HL-60/S4 (cell line): ENCODE data around the gene C6.
"Not testable (repeated sequence)": the region's sequence is repeated elsewhere in the genome, so short reads cannot be mapped to it uniquely, and the experiment has no call there.

Source experiments
- in situ Hi-C: fragments of 300-500 bp; cut with MboI; formaldehyde crosslinking; loops from 2 replicates; pipeline ENCODE4 v1.14.3; 2022; ENCODE audit warnings: low sequenced_read_pairs

Gene C6

DNA sequence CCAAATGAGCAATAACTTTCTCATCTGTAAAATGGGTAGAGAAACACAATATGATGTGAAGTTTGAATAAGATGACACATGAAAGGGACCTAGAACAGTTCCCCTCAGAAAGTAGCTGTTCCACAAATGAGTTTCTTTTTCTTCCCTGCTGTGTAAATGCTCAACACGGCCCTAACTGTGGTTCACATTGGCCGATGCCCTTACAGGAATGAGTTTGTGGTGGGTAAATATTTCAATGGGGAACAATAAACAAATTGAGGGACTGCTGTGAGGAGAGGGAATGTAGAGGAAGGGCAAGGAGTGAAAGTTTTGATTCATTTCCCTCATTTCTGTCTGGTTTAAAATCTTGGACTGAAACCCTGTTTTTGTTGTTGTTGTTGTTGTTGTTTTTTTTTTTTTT is 12.8 kb downstream of the C6 start:
- in situ Hi-C loops, result no loop called here

DNA sequence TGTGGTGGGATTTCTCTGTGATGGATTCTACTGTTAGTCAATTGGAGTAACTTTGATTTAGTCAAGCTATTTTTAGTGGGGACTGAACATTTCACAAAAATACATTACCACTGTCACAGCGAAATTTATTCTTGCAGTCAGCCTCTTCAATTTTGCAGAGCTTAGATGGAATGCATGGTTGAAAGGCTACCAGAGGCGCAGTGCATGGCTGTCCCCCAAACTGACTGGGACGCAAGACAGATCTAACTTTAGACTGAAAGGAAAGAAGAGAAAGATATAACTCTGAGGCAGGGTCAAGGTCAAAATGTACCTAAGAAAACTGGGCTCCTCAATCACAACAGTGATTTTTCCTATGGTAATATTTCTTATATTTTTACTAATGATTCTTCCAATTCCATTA is 13.7 kb downstream of the C6 start:
- in situ Hi-C loops, result no loop called here

DNA sequence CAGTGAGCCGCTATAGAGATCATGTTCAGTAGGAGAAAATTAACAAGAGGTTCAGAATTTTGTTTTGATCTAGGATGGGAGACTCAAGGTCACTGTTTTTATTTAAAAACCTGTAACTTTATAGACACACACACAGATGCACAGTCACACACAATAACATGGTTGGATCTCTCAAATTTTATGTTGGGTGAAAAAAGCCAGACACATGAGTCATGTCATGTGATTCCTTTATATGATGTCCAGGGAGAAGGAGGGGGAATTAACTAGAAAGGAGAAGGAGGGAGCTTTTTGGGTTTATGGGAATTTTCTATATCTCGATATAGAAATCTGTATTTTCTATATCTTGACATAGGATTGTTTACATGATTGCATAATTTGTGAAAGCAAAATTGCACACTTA is 17.1 kb downstream of the C6 start:
- in situ Hi-C loops, result no loop called here

DNA sequence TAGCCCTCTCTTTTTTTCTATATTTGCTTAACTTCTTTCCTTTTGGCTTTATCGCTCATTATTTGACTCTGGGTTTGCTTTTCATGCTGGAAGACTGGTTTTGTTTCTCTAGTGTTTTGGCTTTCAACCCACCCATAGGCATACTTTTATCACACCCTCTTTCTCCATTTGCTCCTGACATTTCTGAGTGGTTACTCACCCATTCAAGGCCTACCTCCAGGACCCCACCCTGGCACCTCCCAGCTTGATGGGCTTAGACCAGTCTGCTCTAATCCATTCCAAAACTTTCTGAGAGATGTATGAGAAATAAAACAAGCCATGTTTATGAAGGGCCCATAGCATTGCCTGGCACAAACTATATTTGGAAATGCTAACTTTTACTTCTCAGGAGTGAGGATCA is 18.1 kb downstream of the C6 start:
- in situ Hi-C loops, result no loop called here

GRCh38 chr5:41194339-41194738 is 19.0 kb downstream of the C6 start:
- in situ Hi-C loops, result no loop called here

GRCh38 chr5:41193456-41194205 is 19.7 kb downstream of the C6 start:
- in situ Hi-C loops, result no loop called here

- in situ Hi-C loops, result no loop called here
Measured at GRCh38 chr5:41191249-41191648, 22.1 kb downstream of the C6 start.

GRCh38 chr5:41186143-41186542 is 27.2 kb downstream of the C6 start:
- in situ Hi-C loops, result no loop called here

DNA sequence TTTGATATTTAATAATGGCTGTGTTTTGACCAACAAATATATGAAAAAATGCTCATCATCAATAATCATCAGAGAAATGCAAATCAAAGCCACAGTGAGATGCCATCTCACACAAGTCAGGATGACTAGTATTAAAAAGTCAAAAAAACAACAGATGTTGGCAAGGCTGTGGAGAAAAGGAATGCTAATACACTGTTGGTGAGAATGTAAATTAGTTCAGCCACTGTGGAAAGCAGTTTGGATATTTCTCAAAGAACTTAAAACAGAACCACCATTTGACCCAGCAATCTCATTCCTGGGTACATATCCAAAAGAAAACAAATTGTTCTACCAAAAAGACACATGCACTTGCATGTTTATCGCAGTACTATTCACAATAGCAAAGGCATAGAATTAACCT is 30.0 kb downstream of the C6 start:
- in situ Hi-C loops, result not testable (repeated sequence)

DNA sequence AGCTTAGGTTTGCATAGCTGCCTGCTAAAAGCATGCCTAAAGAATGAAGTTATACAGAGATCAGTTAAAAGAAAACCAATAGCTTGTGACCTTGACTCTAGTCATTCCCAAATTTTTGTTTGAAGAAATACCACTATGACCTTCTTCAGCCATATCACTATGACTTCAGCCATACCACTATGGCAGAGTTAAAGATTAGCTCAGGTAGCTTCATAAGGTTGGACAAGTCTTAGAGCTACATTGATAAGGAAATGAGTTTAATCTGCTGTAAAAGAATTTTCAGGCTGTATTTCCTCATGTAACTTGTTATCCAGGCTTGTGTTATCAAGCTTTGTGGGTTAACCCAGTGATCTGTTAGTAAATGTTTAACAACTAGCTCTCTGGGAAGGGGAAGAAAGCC is 30.7 kb downstream of the C6 start:
- in situ Hi-C loops, result no loop called here

GRCh38 chr5:41181691-41182564 is 31.4 kb downstream of the C6 start:
- in situ Hi-C loops, result no loop called here

DNA sequence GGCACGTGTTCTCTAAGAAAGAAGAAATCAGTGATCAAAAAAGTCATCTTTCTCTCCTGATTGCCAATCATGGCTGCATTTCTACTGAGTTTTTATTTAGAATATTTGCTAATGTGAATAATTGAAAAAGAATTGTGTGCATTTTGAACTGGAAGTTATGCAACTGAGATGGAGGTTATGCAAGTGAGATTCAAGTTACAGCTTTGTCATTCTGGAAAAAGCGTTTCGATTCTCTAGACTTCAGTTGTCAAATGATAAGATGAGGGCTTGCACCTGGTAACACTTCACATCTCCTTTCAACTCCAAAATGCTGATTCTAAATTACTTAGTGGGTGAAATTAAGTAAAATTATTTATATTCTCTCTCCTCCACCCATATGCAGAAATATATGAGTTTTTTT is 36.4 kb downstream of the C6 start:
- in situ Hi-C loops, result no loop called here

- in situ Hi-C loops, result no loop called here
Measured at GRCh38 chr5:41172012-41172411, 41.3 kb downstream of the C6 start.

GRCh38 chr5:41161271-41161670 is 52.1 kb downstream of the C6 start:
- in situ Hi-C loops, result no loop called here

- in situ Hi-C loops, result no loop called here
Measured at GRCh38 chr5:41157272-41157894, 55.9 kb downstream of the C6 start.

DNA sequence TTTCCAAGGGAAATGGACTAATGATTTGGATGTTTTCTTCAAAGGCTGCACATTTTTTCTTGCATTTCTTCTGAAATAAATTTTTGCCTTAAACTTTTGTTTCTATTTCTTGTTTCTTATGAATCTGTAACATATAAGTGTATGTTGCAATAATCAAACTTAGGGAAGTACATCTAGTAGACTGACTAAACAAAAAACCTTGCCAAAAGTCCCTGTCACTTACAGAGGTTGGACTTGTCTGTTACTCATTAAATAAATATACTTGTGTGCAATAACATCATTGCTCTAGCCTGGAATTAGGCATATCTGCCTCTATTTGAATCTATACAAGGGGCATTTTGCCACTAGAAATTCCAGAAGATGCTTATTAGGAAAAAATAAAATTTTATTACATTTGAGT is 56.6 kb downstream of the C6 start:
- in situ Hi-C loops, result no loop called here

DNA sequence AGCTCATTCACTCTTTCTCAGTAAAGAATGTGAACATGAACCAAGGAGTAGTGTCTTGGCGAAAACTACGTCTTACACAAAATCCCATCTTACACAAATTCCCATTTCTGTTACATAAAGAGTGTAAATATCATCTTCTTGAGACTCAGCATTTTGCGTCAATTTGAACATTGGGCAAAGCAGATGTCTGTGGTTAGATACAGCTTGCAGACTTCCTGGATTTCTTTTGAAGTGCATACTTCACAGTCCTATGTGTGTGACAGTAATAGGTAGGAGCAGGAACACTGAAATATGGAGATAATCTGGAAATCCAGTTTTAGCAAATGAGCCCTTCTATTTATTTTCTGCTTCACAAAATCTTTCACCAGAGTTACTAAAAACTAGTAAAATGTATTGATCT is 58.8 kb downstream of the C6 start:
- in situ Hi-C loops, result no loop called here

DNA sequence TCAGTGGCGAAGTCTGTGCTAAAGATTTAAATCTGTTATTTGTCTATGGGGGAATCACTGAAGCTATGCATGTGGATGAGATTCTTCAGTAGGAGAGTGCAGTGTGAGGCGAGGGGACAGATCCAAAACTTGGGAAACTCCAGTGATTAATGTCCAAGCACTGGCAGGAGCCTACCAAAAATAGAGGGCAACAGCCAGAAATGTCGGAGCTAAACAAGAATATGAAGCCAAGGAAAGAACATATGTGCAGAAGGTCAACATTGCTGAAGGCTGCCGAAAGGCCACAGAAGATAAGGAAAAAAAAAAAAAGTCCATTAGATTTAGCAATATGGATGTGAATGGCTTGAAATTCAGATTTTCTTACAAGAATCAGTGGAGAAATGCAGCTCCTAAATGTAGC is 61.8 kb downstream of the C6 start:
- in situ Hi-C loops, result no loop called here

GRCh38 chr5:41148448-41148847 is 64.9 kb downstream of the C6 start:
- in situ Hi-C loops, result no loop called here

GRCh38 chr5:41145306-41145705 is 68.0 kb downstream of the C6 start:
- in situ Hi-C loops, result no loop called here

GRCh38 chr5:41143131-41143901 is 70.0 kb downstream of the C6 start:
- in situ Hi-C loops, result no loop called here
